IPS-NIHi7 (cell line): Measurements from ENCODE around the gene WNT7B.

ENCODE experiments used
- DNase-seq: peaks from one replicate; pipeline ENCODE4 v3.0.0; 2012; ENCODE audit warnings: mixed read lengths; ENCODE audit errors: extremely low spot score

WNT7B gene

GRCh38 chr22:45876136-45877035 is 100.6 kb downstream of the WNT7B start:
- DNase-seq = no peak

DNA sequence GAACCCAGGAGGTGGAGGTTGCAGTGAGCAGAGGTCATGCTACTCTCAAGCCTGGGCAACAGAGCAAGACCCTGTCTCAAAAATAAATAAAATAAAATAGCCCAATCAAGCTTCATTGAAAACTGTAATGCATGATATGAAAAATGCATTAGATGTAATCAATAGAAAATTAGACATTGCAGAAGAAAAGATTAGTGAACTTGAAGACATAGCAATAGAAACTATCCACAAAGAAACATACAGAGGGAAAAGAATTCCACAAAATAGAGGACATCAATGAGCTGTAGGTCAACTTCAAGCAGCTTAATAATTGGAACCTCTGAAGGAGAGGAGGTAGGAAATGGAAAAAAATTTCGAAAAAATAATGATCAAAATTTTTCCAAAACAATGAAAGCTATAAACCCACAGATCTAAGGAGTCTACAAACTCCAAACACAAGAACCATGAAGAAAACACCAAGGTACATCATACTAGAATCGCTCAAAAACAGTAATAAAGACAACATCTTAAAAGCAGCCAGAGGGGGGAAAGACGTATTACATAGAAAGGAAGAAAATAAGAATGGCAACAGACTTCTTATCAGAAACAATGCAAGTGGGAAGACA is 104.2 kb downstream of the WNT7B start:
- no peak for DNase-seq

GRCh38 chr22:45871721-45872120 is 105.2 kb downstream of the WNT7B start:
- DNase-seq = no peak
